HEK293 (cell line): Measurements from ENCODE around the gene ROR2.

Experiments
- BCL11A ChIP-seq: fragments of 450-650 bp; formaldehyde crosslinking; IDR thresholded peaks from 2 replicates; pipeline ENCODE4 v1.5.1; 2016; ENCODE audit warnings: low read depth, missing biosample characterization, missing genetic modification characterization
- PRDM1 ChIP-seq: fragments of 450-650 bp; formaldehyde crosslinking; IDR thresholded peaks from 2 replicates; pipeline ENCODE4; 2016; ENCODE audit warnings: missing biosample characterization, missing genetic modification characterization
- ZBTB1 ChIP-seq: fragments of 450-650 bp; formaldehyde crosslinking; IDR thresholded peaks from 2 replicates; pipeline ENCODE4 v1.5.1; 2016; ENCODE audit warnings: missing biosample characterization, missing genetic modification characterization
- ZFP37 ChIP-seq: fragments of 450-650 bp; formaldehyde crosslinking; IDR thresholded peaks from 2 replicates; pipeline ENCODE4 v1.5.1; 2016; ENCODE audit warnings: missing biosample characterization, missing genetic modification characterization
- ZNF19 ChIP-seq: fragments of 450-650 bp; formaldehyde crosslinking; IDR thresholded peaks from 2 replicates; pipeline ENCODE4; 2016; ENCODE audit warnings: missing biosample characterization, missing genetic modification characterization, low read depth
- ZNF416 ChIP-seq: fragments of 450-650 bp; formaldehyde crosslinking; IDR thresholded peaks from 2 replicates; pipeline ENCODE4 v1.5.1; 2016; ENCODE audit warnings: missing biosample characterization, missing genetic modification characterization
- ZNF76 ChIP-seq: fragments of 450-650 bp; formaldehyde crosslinking; IDR thresholded peaks from 2 replicates; pipeline ENCODE4; 2016; ENCODE audit warnings: low read depth, missing biosample characterization, missing genetic modification characterization, borderline replicate concordance
- TF ChIP-seq, protein P1 (sequence below): fragments of 450-650 bp; formaldehyde crosslinking; IDR thresholded peaks from 2 replicates; pipeline ENCODE4 v1.5.1; 2016; ENCODE audit warnings: missing biosample characterization, missing genetic modification characterization

DNA sequence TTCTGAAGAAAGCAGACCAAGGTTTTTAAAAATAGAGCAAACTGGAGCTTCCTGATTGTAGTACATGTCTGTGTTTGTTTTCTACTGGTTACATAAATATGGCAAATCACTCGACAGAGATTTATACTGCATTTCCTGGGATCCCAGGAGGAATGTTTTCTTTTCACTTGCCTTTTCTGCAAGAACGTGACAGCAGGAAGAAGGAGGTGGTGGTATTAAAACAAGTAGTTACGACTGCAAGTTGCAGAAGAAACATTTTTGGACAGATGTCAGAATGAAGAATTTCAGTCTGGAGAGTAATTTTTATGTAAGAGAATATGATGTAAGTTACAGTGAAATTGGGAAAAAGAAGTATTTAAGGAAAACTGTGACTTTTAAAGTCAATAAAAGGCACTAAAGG, 272.7 kb downstream of the ROR2 start:
- TF ChIP-seq, protein P1, sequence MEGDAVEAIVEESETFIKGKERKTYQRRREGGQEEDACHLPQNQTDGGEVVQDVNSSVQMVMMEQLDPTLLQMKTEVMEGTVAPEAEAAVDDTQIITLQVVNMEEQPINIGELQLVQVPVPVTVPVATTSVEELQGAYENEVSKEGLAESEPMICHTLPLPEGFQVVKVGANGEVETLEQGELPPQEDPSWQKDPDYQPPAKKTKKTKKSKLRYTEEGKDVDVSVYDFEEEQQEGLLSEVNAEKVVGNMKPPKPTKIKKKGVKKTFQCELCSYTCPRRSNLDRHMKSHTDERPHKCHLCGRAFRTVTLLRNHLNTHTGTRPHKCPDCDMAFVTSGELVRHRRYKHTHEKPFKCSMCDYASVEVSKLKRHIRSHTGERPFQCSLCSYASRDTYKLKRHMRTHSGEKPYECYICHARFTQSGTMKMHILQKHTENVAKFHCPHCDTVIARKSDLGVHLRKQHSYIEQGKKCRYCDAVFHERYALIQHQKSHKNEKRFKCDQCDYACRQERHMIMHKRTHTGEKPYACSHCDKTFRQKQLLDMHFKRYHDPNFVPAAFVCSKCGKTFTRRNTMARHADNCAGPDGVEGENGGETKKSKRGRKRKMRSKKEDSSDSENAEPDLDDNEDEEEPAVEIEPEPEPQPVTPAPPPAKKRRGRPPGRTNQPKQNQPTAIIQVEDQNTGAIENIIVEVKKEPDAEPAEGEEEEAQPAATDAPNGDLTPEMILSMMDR = no peak
- TF ChIP-seq BCL11A (tag by site-specific recombination) (no peak), ZNF76 (tag by site-specific recombination) (no peak), ZFP37 (tag by site-specific recombination) (no peak), ZNF19 (tag by site-specific recombination) (no peak), ZBTB1 (no peak), ZNF416 (no peak), PRDM1 (tag by site-specific recombination) (no peak)
